ENCODE data around the gene ARMC6.

The ARMC6 gene

GRCh38 chr19:19075126-19075525 lies 41.7 kb downstream of the ARMC6 start:
- Histone ChIP-seq H3K4me1 (ENCODE audit: control insufficient read depth, low read length) (no peaks in the 10 kb centered on the region), H3F3A (ENCODE audit: control insufficient read depth, insufficient read depth) (no peaks in the 10 kb centered on the region), H3K9me2 (replicated peaks; ENCODE audit: control insufficient read depth, low read length) (no peaks in the 10 kb centered on the region), H4K20me1 (ENCODE audit: control insufficient read depth, insufficient read depth, low read depth, low read length) (no peaks in the 10 kb centered on the region), H3K79me2 (ENCODE audit: control insufficient read depth, low read length) (peaks cover 17% of the 10 kb centered on the region), H3K9me3 (ENCODE audit: control insufficient read depth, insufficient read depth, low read length) (no peaks in the 10 kb centered on the region), H3K27ac (ENCODE audit: low read depth, low read length) (no peak overlapping the region), H3K4me2 (ENCODE audit: low read length) (no peak overlapping the region), H3K36me3 (ENCODE audit: control insufficient read depth, low read length) (0 out of 2 replicates have a peak, but pooled peaks cover 2% of the 10 kb centered on the region), H3K27me3 (ENCODE audit: control insufficient read depth, low read length) (no peaks in the 10 kb centered on the region), H3K4me3 (ENCODE audit: low read length) (no peak overlapping the region)
- TF ChIP-seq EZH2phosphoT487 (IDR thresholded peaks at IDR 0.05; ENCODE audit: borderline replicate concordance, low read length): no peak
- TF ChIP-seq CTCF (IDR thresholded peaks at IDR 0.05; ENCODE audit: low read depth, low read length, poor library complexity, severe bottlenecking): no peak

GRCh38 chr19:19076476-19076875 lies 43.1 kb downstream of the ARMC6 start:
- Histone ChIP-seq H3K9me3 (ENCODE audit: control insufficient read depth, insufficient read depth, low read length) (no peaks in the 10 kb centered on the region), H3K4me2 (ENCODE audit: low read length) (no peak overlapping the region), H3K36me3 (ENCODE audit: control insufficient read depth, low read length) (0 out of 2 replicates have a peak, but pooled peaks cover 2% of the 10 kb centered on the region), H3K79me2 (ENCODE audit: control insufficient read depth, low read length) (peaks cover 8% of the 10 kb centered on the region; the same call in 1 of the 2 replicates), H3K27me3 (ENCODE audit: control insufficient read depth, low read length) (no peaks in the 10 kb centered on the region), H3K4me1 (ENCODE audit: control insufficient read depth, low read length) (no peaks in the 10 kb centered on the region), H3F3A (ENCODE audit: control insufficient read depth, insufficient read depth) (no peaks in the 10 kb centered on the region), H3K4me3 (ENCODE audit: low read length) (no peak overlapping the region), H4K20me1 (ENCODE audit: control insufficient read depth, insufficient read depth, low read depth, low read length) (no peaks in the 10 kb centered on the region), H3K27ac (ENCODE audit: low read depth, low read length) (no peak overlapping the region), H3K9me2 (replicated peaks; ENCODE audit: control insufficient read depth, low read length) (no peaks in the 10 kb centered on the region)
- no peak for TF ChIP-seq CTCF (IDR thresholded peaks at IDR 0.05; ENCODE audit: low read depth, low read length, poor library complexity, severe bottlenecking)
- no peak for TF ChIP-seq EZH2phosphoT487 (IDR thresholded peaks at IDR 0.05; ENCODE audit: borderline replicate concordance, low read length)

GRCh38 chr19:19077103-19077502 lies 43.7 kb downstream of the ARMC6 start:
- TF ChIP-seq CTCF (IDR thresholded peaks at IDR 0.05; ENCODE audit: low read depth, low read length, poor library complexity, severe bottlenecking) (no peak), EZH2phosphoT487 (IDR thresholded peaks at IDR 0.05; ENCODE audit: borderline replicate concordance, low read length) (no peak)
- Histone ChIP-seq H3K9me3 (ENCODE audit: control insufficient read depth, insufficient read depth, low read length) (no peaks in the 10 kb centered on the region), H4K20me1 (ENCODE audit: control insufficient read depth, insufficient read depth, low read depth, low read length) (no peaks in the 10 kb centered on the region), H3F3A (ENCODE audit: control insufficient read depth, insufficient read depth) (no peaks in the 10 kb centered on the region), H3K36me3 (ENCODE audit: control insufficient read depth, low read length) (0 out of 2 replicates have a peak, but pooled peaks cover 2% of the 10 kb centered on the region), H3K4me2 (ENCODE audit: low read length) (no peak overlapping the region), H3K4me1 (ENCODE audit: control insufficient read depth, low read length) (no peaks in the 10 kb centered on the region), H3K27me3 (ENCODE audit: control insufficient read depth, low read length) (no peaks in the 10 kb centered on the region), H3K9me2 (replicated peaks; ENCODE audit: control insufficient read depth, low read length) (no peaks in the 10 kb centered on the region), H3K27ac (ENCODE audit: low read depth, low read length) (no peak overlapping the region), H3K79me2 (ENCODE audit: control insufficient read depth, low read length) (peaks cover 5% of the 10 kb centered on the region; the same call in 1 of the 2 replicates), H3K4me3 (ENCODE audit: low read length) (no peak overlapping the region)

Measured in DOHH2 (cell line).